H1 (cell line): ENCODE measurements around the gene RNF39. TPM values are rescaled to one million over a fixed set of nuclear protein-coding genes. Genes with fewer than 3 reads are reported as not detected.
A peak's percentile ranks its signal among the peaks of the same experiment; 100 is the strongest.

Source experiments
- CTCF ChIA-PET: fragments of 300-600 bp; sonication (Branson Sonifier 250); formaldehyde crosslinking; loops from one replicate; lab custom pipeline; 2021; ENCODE audit not compliant: partially characterized antibody; lab: Charles Lee
- POLR2A ChIA-PET: fragments of 300-600 bp; sonication (Branson Sonifier 250); formaldehyde crosslinking; loops from one replicate; lab custom pipeline; 2021; ENCODE audit warnings: inconsistent platforms; ENCODE audit not compliant: partially characterized antibody; lab: Charles Lee
- DNase-seq, 2 experiments: peaks; one replicate each; pipeline versions ENCODE4 v3.0.0 to v3.0.0-alpha.2; 2010 to 2022; ENCODE audit warnings: low spot score in 2 of 2, low read depth in 1 of 2, mixed read lengths in 1 of 2
- FAIRE-seq: peaks from 2 replicates; lab custom pipeline; 2011; peaks lifted over from hg19 to GRCh38; lab: Jason Lieb, UNC
- H2AFZ ChIP-seq: 2 replicates; pipeline ENCODE4 v1.8.1; 2012; ENCODE audit warnings: low read length, inconsistent platforms
- H2AK5ac ChIP-seq: 2 replicates; pipeline ENCODE4 v1.6.1; 2013; ENCODE audit warnings: low read depth, low read length
- H2BK120ac ChIP-seq: replicated peaks from 2 replicates; pipeline ENCODE3; 2013; ENCODE audit warnings: low read depth, low read length, inconsistent platforms
- H2BK12ac ChIP-seq: 2 replicates; pipeline ENCODE4 v1.6.1; 2013; ENCODE audit warnings: low read depth, low read length
- H2BK15ac ChIP-seq: 2 replicates; pipeline ENCODE4 v1.6.1; 2013; ENCODE audit warnings: low read length
- H2BK20ac ChIP-seq: 2 replicates; pipeline ENCODE4 v1.6.1; 2013; ENCODE audit warnings: low read length
- H2BK5ac ChIP-seq: 2 replicates; pipeline ENCODE4 v1.6.1; 2013; ENCODE audit warnings: low read depth, low read length
- H3K14ac ChIP-seq: 2 replicates; pipeline ENCODE4 v1.6.1; 2013; ENCODE audit warnings: inconsistent platforms; ENCODE audit not compliant: insufficient read length
- H3K18ac ChIP-seq: 2 replicates; pipeline ENCODE4 v1.6.1; 2013; ENCODE audit warnings: low read length; ENCODE audit errors: extremely low read depth
- H3K23ac ChIP-seq: 2 replicates; pipeline ENCODE4 v1.6.1; 2013; ENCODE audit warnings: inconsistent platforms; ENCODE audit not compliant: insufficient read length
- H3K23me2 ChIP-seq: 2 replicates; pipeline ENCODE4 v1.6.1; 2013; ENCODE audit warnings: low read depth, low read length
- H3K27ac ChIP-seq: 2 replicates; pipeline ENCODE4 v1.6.1; 2011; ENCODE audit warnings: low read depth, low read length, inconsistent platforms
- H3K27me3 ChIP-seq, 4 experiments: replicated peaks in 1 of 4; 1 replicate in 1 of 4; 2 replicates in 3 of 4; pipeline versions ENCODE4 v1.6.1 to v1.8.1; 2011 to 2013; ENCODE audit warnings: low read length in 3 of 4, mild to moderate bottlenecking in 3 of 4, inconsistent platforms in 2 of 4, mixed read lengths in 2 of 4, moderate library complexity in 1 of 4; ENCODE audit not compliant: control insufficient read depth in 3 of 4, insufficient read depth in 3 of 4; ENCODE audit errors: extremely low read depth in 1 of 4
- H3K36me3 ChIP-seq, 4 experiments: 2 replicates each; pipeline versions ENCODE4 v1.6.1 to v1.8.1; 2011 to 2013; ENCODE audit warnings: mild to moderate bottlenecking in 4 of 4, low read length in 3 of 4, moderate library complexity in 2 of 4, control low read depth in 1 of 4, inconsistent platforms in 1 of 4; ENCODE audit not compliant: insufficient read depth in 4 of 4, control insufficient read depth in 2 of 4
- H3K4ac ChIP-seq: replicated peaks from 2 replicates; pipeline ENCODE3; 2013; ENCODE audit warnings: low read length, low read depth, mixed read lengths, inconsistent platforms; ENCODE audit not compliant: insufficient read length
- H3K4me1 ChIP-seq, 4 experiments: replicated peaks in 1 of 4; 1 replicate in 1 of 4; 2 replicates in 3 of 4; pipeline versions ENCODE4 v1.6.1 to v1.8.1; 2011 to 2013; ENCODE audit warnings: low read length in 3 of 4, inconsistent platforms in 2 of 4, mixed read lengths in 1 of 4; ENCODE audit not compliant: insufficient read depth in 4 of 4, control insufficient read depth in 3 of 4
- H3K4me2 ChIP-seq, 2 experiments: 2 replicates each; pipeline versions ENCODE4 v1.6.1 to v1.8.1; 2011 to 2013; ENCODE audit warnings: low read depth in 2 of 2, low read length in 2 of 2, control low read depth in 1 of 2, inconsistent platforms in 1 of 2, mild to moderate bottlenecking in 1 of 2; ENCODE audit not compliant: insufficient read depth in 1 of 2
- H3K4me3 ChIP-seq, 4 experiments: fragments of 200-600, 300-600 bp in 1 of 4; sonication (generic), shearing (Covaris generic), sonication (Bioruptor Twin) in 1 of 4; 2 replicates each; pipeline versions ENCODE4 v1.5.1 to v1.8.1; 2011 to 2016; ENCODE audit warnings: low read length in 4 of 4, low read depth in 3 of 4, control low read depth in 2 of 4, inconsistent platforms in 2 of 4, mild to moderate bottlenecking in 2 of 4, mixed read lengths in 1 of 4, moderate library complexity in 1 of 4; ENCODE audit not compliant: insufficient read depth in 2 of 4; ENCODE audit errors: extremely low read depth in 1 of 4
- H3K56ac ChIP-seq: replicated peaks from 2 replicates; pipeline ENCODE3; 2013; ENCODE audit warnings: low read depth, mild to moderate bottlenecking, mixed read lengths, low read length, inconsistent platforms; ENCODE audit not compliant: insufficient read length
- H3K79me1 ChIP-seq: 2 replicates; pipeline ENCODE4 v1.6.1; 2013; ENCODE audit warnings: low read depth, low read length, control low read depth
- H3K79me2 ChIP-seq, 2 experiments: 2 replicates each; pipeline versions ENCODE4 v1.6.1 to v1.8.1; 2012 to 2013; ENCODE audit warnings: low read length in 2 of 2, mild to moderate bottlenecking in 2 of 2, inconsistent platforms in 1 of 2; ENCODE audit not compliant: insufficient read depth in 2 of 2, control insufficient read depth in 1 of 2
- H3K9ac ChIP-seq, 4 experiments: replicated peaks in 1 of 4; 1 replicate in 1 of 4; 2 replicates in 3 of 4; pipeline versions ENCODE4 v1.6.1 to v1.8.1; 2011 to 2013; ENCODE audit warnings: low read depth in 3 of 4, low read length in 3 of 4, control low read depth in 2 of 4, mild to moderate bottlenecking in 2 of 4, moderate library complexity in 2 of 4, inconsistent platforms in 1 of 4; ENCODE audit errors: extremely low read depth in 1 of 4
- H3K9me3 ChIP-seq, 2 experiments: 2 replicates each; pipeline versions ENCODE4 v1.6.1 to v1.8.1; 2012 to 2013; ENCODE audit warnings: mild to moderate bottlenecking in 2 of 2, moderate library complexity in 2 of 2, control low read depth in 1 of 2, inconsistent platforms in 1 of 2, low read depth in 1 of 2, low read length in 1 of 2, mixed read lengths in 1 of 2; ENCODE audit not compliant: insufficient read depth in 2 of 2
- H4K20me1 ChIP-seq, 2 experiments: replicated peaks in 1 of 2; 2 replicates each; pipeline versions ENCODE3 to v1.8.1; 2011 to 2013; ENCODE audit warnings: inconsistent platforms in 2 of 2, low read length in 2 of 2, mild to moderate bottlenecking in 1 of 2; ENCODE audit not compliant: insufficient read depth in 2 of 2, control insufficient read depth in 1 of 2
- H4K5ac ChIP-seq: 2 replicates; pipeline ENCODE4 v1.6.1; 2013; ENCODE audit warnings: low read length, low read depth, mixed read lengths, inconsistent platforms; ENCODE audit not compliant: insufficient read length
- H4K8ac ChIP-seq: 2 replicates; pipeline ENCODE4 v1.8.0; 2013; ENCODE audit warnings: mild to moderate bottlenecking, moderate library complexity, low read length, inconsistent platforms; ENCODE audit not compliant: insufficient read depth; ENCODE audit errors: extremely low read depth
- H4K91ac ChIP-seq: replicated peaks from 2 replicates; pipeline ENCODE3; 2013; ENCODE audit warnings: low read length, mixed read lengths, inconsistent platforms; ENCODE audit not compliant: insufficient read length
- RAD21 ChIP-seq, 2 experiments: IDR thresholded peaks in 1 of 2; conservative IDR thresholded peaks in 1 of 2; 2 replicates each; pipeline ENCODE4 v1.6.1; 2011; ENCODE audit warnings: low read depth in 2 of 2, low read length in 2 of 2, improper control_type of control experiment in 1 of 2, inconsistent platforms in 1 of 2, mild to moderate bottlenecking in 1 of 2, moderate library complexity in 1 of 2
- RXRA ChIP-seq: IDR thresholded peaks from 2 replicates; pipeline ENCODE4 v1.6.1; 2011; ENCODE audit warnings: low read depth, mild to moderate bottlenecking, low read length, moderate library complexity; ENCODE audit not compliant: insufficient read depth
- WGBS, 2 experiments: shearing (Covaris generic) in 1 of 2; methylation state at CpG; one replicate each; pipeline versions ENCODE4 v1.1.6 to v1.1.7; 2013 to 2015; ENCODE audit warnings: low lambda C conversion rate in 2 of 2, mixed read lengths in 2 of 2, inconsistent platforms in 1 of 2, low coverage in 1 of 2, missing lambda C conversion rate in 1 of 2; ENCODE audit not compliant: insufficient replicate concordance in 2 of 2, insufficient coverage in 1 of 2, insufficient read length in 1 of 2; ENCODE audit errors: extremely low coverage in 1 of 2, missing lambda C conversion rate in 1 of 2; 5-methylcytosine and 5-hydroxymethylcytosine counted together
- polyA plus RNA-seq, 7 experiments: library from polyadenylated mRNA; depleted of rRNA in 3 of 7; stranded (reverse) in 5 of 7; unstranded in 2 of 7; fragments of >200 nt in 5 of 7; fragments of 200-250 nt in 2 of 7; gene quantifications; 1 replicate in 5 of 7; 2 replicates in 1 of 7; 4 replicates in 1 of 7; pipeline versions ENCODE4 v1.2.1 to v1.2.3, GENCODE V29; 2011 to 2013; ENCODE audit warnings: missing spikeins in 2 of 7, mixed read lengths in 2 of 7
- total RNA-seq: library from RNA; stranded (reverse); fragmentation: NEBNext Ultra II Directional; extraction: Animal tissue kit (Norgen Biotek cat#: 25700); gene quantifications from 2 replicates; pipeline ENCODE4 v1.2.1, GENCODE V29; 2021
- TF ChIP-seq, protein P1 (sequence below), 3 experiments: IDR thresholded peaks; 1 replicate in 2 of 3; 2 replicates in 1 of 3; pipeline versions ENCODE4 v1.5.1 to v1.6.1; 2011; ENCODE audit warnings: low read length in 3 of 3, mild to moderate bottlenecking in 3 of 3, inconsistent platforms in 2 of 3, low read depth in 1 of 3, moderate library complexity in 1 of 3; ENCODE audit not compliant: insufficient read depth in 1 of 3; ENCODE audit errors: control extremely low read depth in 1 of 3

RNF39 gene
- total and polyA plus RNA-seq, 2 of the 8 experiments (the other 6 are each of a cell fraction or from before 2014, with no cell fraction given): 1.4 to 2.3 TPM

DNA sequence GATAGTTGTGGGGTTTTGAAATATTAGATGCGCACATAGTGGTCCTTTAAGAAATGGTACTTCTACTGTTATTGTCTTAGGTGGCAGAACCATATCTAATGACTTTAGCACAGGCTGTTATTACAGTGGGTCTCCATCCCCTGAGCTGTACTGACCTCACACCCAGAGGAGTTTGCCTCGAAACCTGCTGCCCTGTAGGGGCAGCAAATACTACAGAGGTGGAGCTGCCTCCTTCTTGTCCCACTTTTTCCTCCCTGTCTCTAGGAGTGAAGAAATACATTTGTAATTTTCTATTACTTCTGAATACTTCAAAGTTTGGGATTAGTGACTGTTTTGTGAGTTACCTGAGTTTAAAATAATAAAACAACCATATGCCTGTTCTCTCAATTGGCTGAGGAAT lies 29.1 kb upstream of the RNF39 start:
- H3K27me3 ChIP-seq: peaks cover 25 to 49% (median 44%) of the 10 kb centered on the region in 4 experiments
- POLR2A ChIA-PET: interaction anchor here (1.5 to 2.8 kb wide), 3 partner anchors 22 to 43 kb away, joined by 3 to 17 read pairs (median 6); no protein-coding TSS in a partner anchor

More for the DNA sequence above, 29.1 kb upstream of the RNF39 start:
- Histone ChIP-seq H2BK5ac (no peak overlapping the region), H3K36me3 (no peaks in the 10 kb centered on the region), H3K4me1 (peaks cover 3 to 15% (median 9%) of the 10 kb centered on the region in 4 experiments; a peak in 6 of 7 replicates), H3K18ac (no peak overlapping the region), H3K14ac (no peak overlapping the region), H2AFZ (no peak overlapping the region), H3K4me3 (no peak overlapping the region), H2BK20ac (no peak overlapping the region), H3K79me1 (no peaks in the 10 kb centered on the region), H4K5ac (no peak overlapping the region), H4K91ac (no peak overlapping the region), H2BK12ac (no peak overlapping the region), H3K4me2 (no peak overlapping the region), H2AK5ac (no peak overlapping the region), H3K4ac (no peak overlapping the region), H4K20me1 (no peaks in the 10 kb centered on the region), H3K56ac (no peak overlapping the region), H3K23me2 (peaks cover 10% of the 10 kb centered on the region), H3K23ac (no peak overlapping the region), H2BK15ac (no peak overlapping the region), H2BK120ac (no peak overlapping the region), H3K9ac (no peak overlapping the region), H3K9me3 (no peaks in the 10 kb centered on the region), H4K8ac (no peak overlapping the region), H3K79me2 (no peaks in the 10 kb centered on the region), H3K27ac (no peak overlapping the region)
- DNase-seq: no peak
- FAIRE-seq: no peak
- 71% methylated on average over 2 of the region's 2 CpGs; no CpG with 5 or more reads in 1 of the 2 experiments for WGBS, 2 experiments
- CTCF ChIA-PET: interaction anchor here (0.9 to 7.2 kb wide), 19 partner anchors 8 to 293 kb away, joined by 3 to 166 read pairs (median 7); partner anchors contain the start of genes RNF39, TRIM31 and TRIM40
- TF ChIP-seq RXRA: no peak
- peak; percentile 18 to 21; a peak in 1 of 4 replicates for TF ChIP-seq RAD21 (IDR thresholded peaks at IDR 0.05 in 1 of 2, conservative IDR thresholded peaks at IDR 0.05 in 1 of 2; ENCODE audit: low read depth in 2 of 2, low read length in 2 of 2)
- TF ChIP-seq, protein P1, sequence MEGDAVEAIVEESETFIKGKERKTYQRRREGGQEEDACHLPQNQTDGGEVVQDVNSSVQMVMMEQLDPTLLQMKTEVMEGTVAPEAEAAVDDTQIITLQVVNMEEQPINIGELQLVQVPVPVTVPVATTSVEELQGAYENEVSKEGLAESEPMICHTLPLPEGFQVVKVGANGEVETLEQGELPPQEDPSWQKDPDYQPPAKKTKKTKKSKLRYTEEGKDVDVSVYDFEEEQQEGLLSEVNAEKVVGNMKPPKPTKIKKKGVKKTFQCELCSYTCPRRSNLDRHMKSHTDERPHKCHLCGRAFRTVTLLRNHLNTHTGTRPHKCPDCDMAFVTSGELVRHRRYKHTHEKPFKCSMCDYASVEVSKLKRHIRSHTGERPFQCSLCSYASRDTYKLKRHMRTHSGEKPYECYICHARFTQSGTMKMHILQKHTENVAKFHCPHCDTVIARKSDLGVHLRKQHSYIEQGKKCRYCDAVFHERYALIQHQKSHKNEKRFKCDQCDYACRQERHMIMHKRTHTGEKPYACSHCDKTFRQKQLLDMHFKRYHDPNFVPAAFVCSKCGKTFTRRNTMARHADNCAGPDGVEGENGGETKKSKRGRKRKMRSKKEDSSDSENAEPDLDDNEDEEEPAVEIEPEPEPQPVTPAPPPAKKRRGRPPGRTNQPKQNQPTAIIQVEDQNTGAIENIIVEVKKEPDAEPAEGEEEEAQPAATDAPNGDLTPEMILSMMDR (IDR thresholded peaks at IDR 0.05; ENCODE audit: control extremely low read depth in 1 of 3, insufficient read depth in 1 of 3, low read depth in 1 of 3, low read length in 3 of 3): peak; percentile 23 to 31 (median 31); a peak in 3 of 4 replicates
